Endometrial microvascular endothelial cells (primary cell): ENCODE results near the gene CAMK4. TPM values are rescaled to one million over a fixed set of nuclear protein-coding genes. Genes with fewer than 3 reads are reported as not detected.

ENCODE experiments used
- in situ Hi-C: cut with HindIII; loops from 2 replicates; pipeline ENCODE4 v1.10.0; 2017; ENCODE audit warnings: low sequenced_read_pairs, low pct_unique_long_range_greater_than_20kb; ENCODE audit errors: inconsistent ontology term
- total RNA-seq: library from RNA; depleted of rRNA; stranded (reverse); fragments of >200 nt; gene quantifications from one replicate; pipeline ENCODE4 v1.2.3, GENCODE V29; 2015; ENCODE audit errors: inconsistent ontology term

Gene CAMK4
- total RNA-seq, 1 donor from 2014 or later: 0.19 TPM

DNA sequence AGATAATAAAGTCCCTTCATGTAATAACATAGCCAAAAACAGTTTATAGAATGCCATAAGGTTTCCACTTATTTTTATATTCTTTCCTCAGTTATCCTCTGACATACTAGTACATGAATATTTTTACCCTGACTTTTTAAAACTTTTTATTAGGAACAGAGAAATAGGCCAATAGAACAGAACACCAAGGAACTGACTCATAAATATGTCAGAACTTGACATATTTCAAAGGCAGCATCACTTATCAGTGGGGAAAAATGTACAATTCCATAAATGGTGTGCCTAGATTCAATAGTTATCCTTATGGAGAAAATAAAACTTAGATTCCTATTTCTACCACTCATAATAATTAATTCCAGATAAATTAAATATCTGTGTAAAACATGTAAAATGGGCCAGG, 278.8 kb downstream of the CAMK4 start:
- in situ Hi-C loops: no loop called here

DNA sequence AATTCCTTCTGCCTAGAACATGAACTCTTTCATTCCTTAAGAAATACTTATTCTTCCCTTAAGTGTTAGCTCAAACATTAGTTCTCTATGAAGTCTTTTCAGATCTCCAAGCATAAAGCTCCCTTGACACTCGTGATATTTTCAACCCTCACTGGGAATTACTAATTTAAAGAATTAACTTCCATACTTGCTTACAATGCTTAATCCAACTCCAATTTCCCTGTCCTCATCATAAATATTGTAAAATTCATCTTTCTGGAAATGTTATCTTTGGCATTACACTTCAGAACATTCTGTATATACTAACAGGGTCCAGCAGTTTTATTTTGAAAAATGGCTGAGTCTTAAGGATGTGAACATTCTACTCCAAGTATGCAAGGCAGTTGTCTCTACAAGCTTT, 280.9 kb downstream of the CAMK4 start:
- in situ Hi-C loops: no loop called here

DNA sequence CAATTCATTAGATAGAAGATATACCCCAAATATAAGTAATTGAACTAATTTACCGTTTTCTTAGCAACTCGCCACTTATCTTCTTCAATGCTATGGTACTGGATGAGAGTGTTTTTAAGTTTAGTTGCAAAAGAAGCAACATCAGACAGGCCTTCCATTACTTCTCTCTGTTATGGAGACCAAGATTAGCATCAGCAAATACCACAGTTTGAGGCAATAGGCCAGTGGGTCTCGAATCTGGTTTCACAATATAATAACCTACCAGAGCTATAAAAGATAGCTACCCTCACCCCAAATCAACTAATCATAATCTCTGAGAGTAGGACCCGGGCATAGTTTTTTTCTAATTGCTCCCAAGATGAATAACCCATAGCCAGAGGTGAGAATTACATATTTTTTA, 283.1 kb downstream of the CAMK4 start:
- in situ Hi-C loops: no loop called here

DNA sequence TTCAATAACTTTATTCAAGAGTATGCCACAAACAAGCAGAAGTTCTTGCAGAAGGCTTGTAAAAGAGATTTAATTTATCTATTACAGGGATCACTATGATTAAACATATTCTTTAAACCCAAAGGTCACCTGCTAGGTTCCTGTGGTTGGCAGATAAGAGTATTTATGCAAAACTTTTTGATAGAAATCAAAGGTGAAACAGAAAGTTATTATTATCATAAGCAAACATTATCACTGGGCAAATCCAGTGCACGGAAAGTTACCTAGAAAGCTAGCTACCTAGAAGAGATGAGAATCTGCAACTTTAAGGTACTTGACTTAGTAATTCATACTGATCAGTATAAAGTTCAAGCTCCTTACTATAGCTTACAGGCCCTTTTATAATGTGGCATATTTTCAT, 284.9 kb downstream of the CAMK4 start:
- in situ Hi-C loops: no loop called here

DNA sequence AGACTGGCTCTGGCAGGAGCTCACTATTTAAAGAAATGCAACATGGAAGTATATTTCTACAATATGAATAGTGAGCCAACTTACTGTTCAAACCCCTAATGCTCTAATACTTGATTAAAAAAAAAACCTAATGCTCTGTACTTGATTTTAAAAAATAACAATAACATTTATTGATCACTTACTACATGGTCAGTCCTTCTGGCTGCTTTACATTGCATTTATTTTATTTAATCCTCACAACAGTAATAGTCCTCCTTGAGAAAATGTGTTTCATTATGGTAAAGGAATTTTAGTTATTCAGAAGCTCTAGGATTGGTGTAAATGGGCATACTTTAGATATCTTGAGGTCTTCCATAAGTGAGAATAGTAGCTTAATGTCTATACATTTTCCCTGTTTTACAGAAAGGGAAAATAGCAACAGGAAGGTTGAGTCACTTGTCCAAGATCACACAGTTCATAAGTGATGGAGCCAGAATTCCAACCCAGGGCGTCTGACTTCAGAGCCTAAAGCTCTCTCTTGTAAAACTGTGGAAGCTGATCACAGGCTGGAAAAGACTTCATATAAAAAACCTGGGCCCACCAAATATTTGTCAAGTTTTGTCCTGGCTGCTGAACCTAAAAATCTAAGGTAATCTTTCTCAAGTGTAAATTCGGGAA, 287.1 kb downstream of the CAMK4 start:
- in situ Hi-C loops: no loop called here

DNA sequence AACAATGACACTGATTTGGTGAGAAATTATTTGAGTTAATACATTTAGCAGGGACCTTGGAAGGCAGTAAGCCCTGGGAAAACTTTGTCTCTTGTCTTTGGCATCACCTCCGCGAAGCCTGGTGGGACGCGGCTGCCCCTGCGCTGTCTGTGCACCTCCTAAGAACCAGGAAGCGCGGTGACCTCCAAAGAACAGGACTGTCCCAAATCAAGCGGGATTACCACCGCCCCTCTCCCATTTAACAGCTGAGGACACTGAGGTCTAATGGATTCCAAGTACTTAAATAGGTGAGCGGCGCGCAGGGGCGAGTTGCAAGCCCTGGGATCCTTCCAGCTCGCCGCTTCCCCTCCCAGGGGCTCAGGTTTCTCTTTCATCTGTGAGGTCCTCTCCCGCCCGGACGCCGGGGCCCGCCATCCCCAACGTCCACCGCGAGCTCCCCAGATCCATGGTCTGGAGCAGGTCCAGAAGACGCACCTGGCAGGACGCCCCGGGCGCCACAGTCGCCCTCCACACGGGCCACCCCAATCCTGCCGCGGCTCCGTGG, 287.7 kb downstream of the CAMK4 start:
- in situ Hi-C loops: no loop called here

DNA sequence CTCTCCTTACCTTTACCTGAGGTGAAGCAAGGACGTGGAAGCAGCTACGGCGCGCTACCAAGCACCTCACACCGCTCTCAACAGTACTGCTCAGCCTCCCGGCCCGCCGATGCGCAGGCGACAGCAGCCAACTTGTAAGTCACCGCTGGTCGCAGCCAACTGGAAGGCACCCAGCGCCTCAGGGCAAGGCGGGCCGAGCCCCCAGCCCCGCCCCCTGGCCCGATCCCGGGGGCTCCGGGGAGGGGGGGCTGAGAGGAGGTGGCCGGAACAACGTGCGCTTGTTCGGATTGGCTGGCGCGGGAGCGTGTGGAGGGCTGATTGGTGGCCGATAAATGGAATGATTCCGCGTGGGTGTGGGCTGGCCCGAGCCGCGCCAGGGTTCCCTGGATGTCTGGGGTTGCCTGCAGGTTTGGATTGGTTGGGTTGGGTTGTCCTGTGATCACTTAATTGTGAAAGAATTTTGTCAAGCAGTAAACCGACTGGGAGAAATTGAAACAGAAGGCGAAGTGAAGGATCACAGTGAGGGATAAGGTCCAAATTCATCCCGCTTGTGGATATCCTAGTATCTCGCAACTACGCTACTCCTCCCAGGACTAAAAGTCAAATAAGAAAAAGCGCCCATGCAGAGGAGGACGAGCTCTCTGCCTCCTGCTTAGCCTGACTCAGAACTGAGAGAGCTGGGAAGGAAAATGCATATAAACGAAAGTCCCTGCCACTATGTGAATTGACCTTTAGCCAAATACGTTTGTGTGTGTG, 288.4 kb downstream of the CAMK4 start, which contains the start of gene STARD4:
Gene STARD4 (minus strand): TSS at position 161 of the 756 bp plus-strand sequence. CDS start 5,102 bp downstream, outside the sequence.
- in situ Hi-C loops: no loop called here

DNA sequence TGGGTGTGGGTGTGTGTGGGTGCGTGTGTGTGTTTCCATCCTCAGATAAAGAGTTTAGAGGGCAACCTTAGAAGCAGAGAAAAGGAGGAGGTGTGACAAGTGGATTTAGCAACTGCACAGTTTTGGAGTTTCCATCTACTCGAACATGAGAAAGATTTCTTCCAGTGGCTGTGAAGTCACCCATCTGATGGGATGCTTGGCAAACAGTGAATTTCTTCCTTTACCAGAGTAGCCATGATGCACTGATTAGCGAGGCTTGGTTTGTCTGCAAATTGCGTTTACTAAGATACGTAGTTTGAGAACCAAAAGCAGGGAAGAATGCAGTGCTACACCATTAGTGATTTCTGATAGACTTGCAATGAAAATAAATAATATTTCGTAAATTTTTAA, 288.9 kb downstream of the CAMK4 start:
- in situ Hi-C loops: no loop called here

DNA sequence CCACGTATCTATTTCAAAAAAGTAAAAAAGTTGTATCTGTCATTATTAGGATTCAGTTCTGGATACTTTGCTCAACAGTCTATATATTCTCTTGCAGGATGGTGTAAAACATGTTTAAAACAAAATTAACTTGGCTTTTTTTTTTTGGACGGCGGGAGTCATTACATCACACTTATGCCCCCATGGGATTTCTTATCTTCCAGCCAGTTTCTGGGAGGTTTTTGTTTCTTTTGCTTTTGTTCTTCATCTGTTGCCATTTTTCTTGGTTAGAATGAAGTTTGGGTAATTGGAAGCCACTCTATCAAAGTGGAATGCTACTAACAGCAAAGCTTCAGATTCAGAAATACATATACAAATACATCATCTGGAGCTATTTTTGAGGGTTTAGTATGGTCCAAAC, 289.9 kb downstream of the CAMK4 start:
- in situ Hi-C loops: no loop called here

DNA sequence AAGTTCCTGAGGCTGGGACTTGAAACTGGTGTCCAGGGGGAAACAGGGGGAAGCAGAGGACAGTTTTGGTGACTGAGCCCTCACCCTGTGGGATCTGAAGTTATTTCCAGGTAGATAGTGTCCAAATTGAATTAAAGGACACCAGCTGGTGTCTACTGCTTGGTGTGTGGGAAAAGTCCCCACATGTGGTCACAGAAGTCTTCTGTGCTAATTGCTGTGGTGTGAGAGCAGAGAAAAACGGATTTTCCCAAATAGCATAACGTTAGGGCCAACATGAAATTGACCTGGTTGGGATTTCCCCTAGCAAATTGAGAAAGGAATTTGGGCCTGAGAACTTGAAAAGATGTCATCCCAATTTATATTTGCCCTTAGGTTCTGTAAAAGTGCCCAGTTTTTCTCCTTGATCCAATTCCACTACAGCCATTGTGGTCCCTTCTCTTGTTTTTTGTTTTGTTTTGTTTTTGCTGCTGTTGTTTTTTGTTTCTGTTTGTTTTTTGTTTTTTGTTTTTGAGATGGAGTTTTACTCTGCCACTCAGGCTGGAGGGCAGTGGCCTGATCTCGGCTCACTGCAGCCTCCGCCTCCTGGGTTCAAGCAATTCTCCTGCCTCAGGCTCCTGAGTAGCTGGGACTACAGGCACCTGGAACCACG, 293.8 kb downstream of the CAMK4 start:
- in situ Hi-C loops: no loop called here

DNA sequence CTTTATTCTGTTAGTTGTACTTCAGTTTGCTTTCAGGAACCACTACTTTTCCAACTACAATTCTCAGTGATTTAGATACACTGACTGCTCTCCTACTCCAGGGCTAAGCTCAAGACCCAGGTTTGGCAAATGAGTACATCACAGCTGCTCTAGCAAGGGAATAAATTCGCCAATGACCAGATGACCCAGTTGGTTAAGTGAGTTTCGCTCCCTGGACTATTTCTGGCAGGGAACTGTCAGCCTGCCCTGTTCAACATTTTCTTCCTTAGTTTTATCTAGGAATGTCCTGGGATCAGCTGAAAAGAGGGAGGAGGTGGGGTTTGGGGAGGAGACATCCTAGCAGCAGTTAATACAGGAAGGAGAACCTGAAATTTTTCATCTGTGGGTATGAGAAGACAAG, 294.6 kb downstream of the CAMK4 start:
- in situ Hi-C loops: no loop called here

DNA sequence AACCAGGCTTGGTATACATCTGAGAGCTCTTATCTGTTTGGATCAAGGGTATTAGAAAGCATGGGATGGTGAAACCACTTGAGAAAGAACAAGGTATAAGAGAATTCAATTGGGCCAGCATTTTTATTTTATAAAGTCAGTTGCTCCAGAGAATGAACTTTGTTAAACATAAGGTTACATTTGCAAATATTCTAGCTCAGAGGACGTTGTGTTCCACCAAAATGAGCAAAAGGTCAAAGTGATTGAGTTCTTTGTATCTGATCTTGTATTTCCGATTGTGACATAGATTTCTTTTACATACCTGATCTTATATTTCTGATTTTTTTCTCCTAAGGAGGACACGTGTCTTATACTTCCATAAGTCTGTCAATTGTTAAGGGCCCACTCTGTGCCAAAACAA, 296.7 kb downstream of the CAMK4 start:
- in situ Hi-C loops: no loop called here

DNA sequence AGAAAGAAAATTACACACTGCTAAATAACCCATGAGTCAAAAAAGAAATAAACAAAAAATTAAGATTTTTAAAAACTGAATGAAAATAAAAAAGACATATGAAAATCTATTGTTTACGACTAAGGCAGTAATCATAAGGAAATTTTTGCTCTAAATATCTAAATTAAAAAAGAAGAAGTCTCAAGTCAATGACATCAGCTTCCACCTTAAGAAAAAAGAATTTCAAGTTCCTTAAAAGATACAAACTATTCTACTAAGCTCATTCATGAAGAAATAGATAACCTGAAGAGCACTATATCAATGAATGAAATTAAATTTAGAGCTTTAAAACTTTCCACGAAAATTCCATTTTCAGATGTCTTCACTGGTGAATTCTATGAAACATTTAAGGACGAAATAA, 303.9 kb downstream of the CAMK4 start:
- in situ Hi-C loops: loop anchor here (25.0 kb wide), 1 partner anchor 234 kb away; the partner anchor contains the start of gene NREP

DNA sequence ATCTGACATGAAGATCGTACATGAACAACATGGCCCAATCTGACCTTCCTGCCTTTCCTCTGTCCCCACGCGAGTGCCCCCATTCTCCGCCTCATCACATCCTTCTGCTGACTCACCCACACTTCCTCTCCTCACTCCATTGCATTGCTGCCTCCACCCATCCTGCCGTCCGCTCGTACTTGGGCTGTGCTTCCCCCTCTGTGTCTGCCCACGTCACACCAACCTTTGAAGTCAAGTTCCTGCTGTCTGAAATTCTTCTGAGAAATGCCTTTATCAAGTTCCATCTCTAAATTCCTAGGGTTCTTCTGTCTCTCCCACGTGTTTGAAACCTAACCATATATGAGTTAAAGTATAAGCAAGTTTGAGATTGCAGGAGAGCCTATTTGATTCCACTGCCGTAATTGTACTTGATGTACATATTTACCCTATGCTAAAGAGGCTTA, 306.1 kb downstream of the CAMK4 start:
- in situ Hi-C loops: loop anchor here (25.0 kb wide), 1 partner anchor 232 kb away; the partner anchor contains the start of gene NREP

DNA sequence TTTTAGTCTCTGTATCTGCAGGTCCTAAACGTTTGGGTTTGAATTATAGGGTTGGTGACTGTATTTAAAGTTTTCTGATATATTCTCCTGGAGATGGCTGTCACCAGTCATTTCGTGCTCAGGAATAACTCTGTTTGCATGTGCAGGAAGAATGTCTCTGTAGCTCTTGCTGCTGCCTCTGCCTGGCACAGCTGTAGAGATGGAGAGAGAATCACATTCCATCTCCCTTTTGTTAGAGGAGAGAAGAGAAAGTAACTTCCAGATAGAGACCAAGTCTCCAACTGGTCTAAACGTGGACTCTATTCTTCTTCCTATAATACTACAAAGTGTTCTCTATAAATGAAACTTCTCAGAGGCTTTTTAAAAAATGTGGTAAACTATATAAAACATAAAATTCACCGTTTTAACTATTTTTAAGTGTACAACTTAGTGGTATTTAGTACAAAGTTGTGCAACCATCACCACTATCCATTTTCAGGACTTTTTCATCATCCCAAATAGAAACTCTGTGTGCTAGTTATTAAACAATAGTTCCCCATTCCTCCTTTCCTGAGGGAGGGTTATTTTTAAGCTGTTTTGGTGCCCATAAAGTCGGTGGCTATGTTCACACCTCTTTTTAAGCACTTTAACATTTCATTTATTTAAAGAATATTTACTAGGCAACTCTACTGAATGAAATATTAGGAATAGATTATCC, 308.9 kb downstream of the CAMK4 start:
- in situ Hi-C loops: loop anchor here (25.0 kb wide), 1 partner anchor 229 kb away; the partner anchor contains the start of gene NREP

DNA sequence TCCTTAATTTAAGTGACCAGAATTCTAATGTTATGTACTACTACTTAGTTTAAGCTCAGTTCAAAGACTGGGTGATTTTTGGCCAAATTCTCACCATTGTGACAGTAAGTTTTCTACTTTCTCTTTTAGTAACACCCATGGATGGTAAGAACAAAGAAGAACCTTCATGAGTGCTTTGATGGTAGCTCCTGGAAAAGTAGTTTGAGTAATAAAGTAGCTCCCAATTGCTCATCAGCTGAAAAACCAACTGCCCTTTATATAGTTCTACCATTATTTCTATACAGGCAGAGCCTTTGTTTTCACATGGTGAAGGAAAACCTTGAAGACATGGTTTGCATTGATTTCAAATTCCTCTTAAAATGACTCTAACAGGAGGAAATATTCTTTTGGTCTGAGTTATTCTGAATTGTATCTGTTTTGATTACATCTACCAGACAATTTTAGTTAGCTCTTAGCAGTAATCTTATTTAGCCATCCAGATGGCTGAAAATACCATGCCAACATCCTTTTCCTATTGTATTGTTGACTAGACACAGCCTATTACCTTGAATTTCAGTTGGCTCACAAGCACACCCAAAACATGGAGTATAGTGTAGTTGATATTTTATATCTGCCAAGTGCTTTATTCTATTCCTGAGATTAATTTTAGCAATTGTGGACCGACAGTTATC, 311.8 kb downstream of the CAMK4 start:
- in situ Hi-C loops: loop anchor here (25.0 kb wide), 1 partner anchor 226 kb away; the partner anchor contains the start of gene NREP

DNA sequence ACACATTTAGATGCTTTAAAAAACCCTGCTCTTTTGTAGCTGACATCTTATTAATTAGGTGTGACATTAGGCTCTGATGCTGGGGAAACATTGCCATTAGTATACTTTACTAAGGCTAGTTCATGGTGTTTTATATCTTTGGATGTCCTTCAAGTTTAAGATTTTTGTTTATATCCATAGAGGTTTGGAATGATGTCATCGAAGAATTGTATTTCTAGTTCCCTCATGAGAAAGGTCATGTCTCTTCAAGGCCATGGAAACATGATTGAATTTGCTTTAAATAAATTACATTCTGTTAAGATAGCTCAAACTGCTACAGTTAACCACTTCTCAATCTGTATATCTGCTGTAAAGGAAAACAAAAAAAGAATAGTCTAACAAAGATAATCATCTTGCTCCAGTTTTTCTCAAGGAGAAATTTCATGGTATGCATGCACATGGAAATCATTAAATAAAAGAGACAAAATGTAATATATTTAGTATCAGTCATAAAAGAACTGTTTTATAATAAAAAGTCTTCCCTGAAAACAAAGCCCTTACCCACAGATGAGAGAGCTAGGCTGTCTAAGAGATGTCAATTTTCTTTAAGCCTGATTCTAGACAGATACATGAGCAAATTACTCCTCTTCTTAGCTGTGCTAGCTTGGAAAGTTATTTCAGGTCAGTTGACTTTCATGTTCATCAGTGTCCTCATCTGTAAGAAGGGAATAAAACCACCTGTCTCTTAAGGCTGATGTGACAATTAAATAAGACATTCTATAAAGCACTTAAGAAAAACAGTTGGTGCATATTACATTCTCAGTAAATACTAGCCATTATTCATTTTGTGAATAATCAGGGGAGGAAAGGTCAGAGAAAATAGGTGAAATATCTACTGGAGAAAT, 313.2 kb downstream of the CAMK4 start:
- in situ Hi-C loops: loop anchor here (25.0 kb wide), 1 partner anchor 225 kb away; the partner anchor contains the start of gene NREP
